Activated naive CD4-positive, alpha-beta T cell treated with anti-CD3 and anti-CD28 coated beads, Interleukin-2, amount 50 U/mL, for 72 hours (primary cell): ENCODE measurements around the gene ITGA1. TPM values are rescaled to one million over a fixed set of nuclear protein-coding genes. Genes with fewer than 3 reads are reported as not detected.

Source experiments
- ATAC-seq, 2 donors: fragments of 150-1000 bp; cut with Tn5 transposase; 2 replicates each; pipeline ENCODE4 v1.10.0; 2021; ENCODE audit warnings: mild to moderate bottlenecking in 2 of 2, moderate library complexity in 2 of 2
- DNase-seq, 2 donors: peaks; one replicate each; pipeline ENCODE4 v3.0.0; 2021 to 2022; ENCODE audit warnings: low spot score in 2 of 2
- H3K27ac Mint-ChIP-seq, 2 donors: one replicate each; pipeline ENCODE4 v1.8.0; 2022; ENCODE audit warnings: mild to moderate bottlenecking in 2 of 2, mixed read lengths in 2 of 2
- H3K36me3 Mint-ChIP-seq, 2 donors: one replicate each; pipeline ENCODE4 v1.8.0; 2022; ENCODE audit warnings: mixed read lengths in 2 of 2
- H3K9me3 Mint-ChIP-seq, 2 donors: one replicate each; pipeline ENCODE4 v1.8.0; 2022; ENCODE audit warnings: mixed read lengths in 2 of 2
- total RNA-seq, 2 donors: library from RNA; stranded (reverse); gene quantifications; one replicate each; pipeline ENCODE4 v1.2.3, GENCODE V29; 2022

ITGA1 gene
- total RNA-seq, 2 donors from 2014 or later: 6.0 TPM

DNA sequence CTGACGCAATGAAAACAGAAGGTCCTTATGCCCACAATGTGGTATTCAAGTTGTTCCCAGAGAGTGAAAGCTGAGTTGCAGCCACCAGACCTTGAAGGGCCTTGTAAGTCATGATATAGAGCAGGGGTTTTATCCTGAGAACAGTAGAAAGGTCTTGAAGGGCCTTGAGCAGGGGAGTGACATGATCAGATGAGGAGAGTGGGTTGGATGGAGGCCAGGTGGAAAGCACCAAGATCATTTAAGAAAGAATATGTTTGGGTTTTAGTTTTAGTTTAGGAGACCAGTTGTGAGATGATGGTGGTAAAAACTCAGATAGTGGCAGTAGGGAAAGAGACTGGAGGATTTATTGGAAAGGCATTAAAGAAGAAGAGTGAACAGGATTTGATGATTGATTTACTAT lies 207.4 kb downstream of the ITGA1 start:
- H3K27ac Mint-ChIP-seq: no peak overlapping the region
- DNase-seq: no peak
- H3K9me3 Mint-ChIP-seq: no peaks in the 10 kb centered on the region
- peaks cover 0 to 10% of the 10 kb centered on the region in 2 donors for H3K36me3 Mint-ChIP-seq
- ATAC-seq: no peak

DNA sequence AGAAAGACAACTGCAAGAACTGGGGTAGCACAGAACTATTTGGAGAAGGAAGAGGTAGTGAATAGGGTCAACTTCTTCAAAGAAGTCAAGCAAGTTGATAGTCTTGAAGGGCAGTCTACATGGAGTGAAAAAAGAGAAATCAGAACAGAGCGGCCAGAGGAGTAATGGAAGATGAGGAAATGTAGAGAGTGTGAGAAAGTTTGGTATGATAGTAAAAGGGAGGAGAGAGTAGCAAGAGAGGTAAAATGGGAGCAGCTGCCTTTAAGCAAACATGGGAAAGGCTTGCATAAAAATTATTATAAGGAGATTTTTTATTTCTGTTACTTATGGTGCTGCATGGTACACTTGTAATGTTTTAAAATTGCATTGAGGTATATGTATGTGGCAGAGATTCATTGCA lies 208.2 kb downstream of the ITGA1 start:
- ATAC-seq (no peak), DNase-seq (no peak)
- H3K27ac Mint-ChIP-seq: no peak overlapping the region
- H3K36me3 Mint-ChIP-seq: peaks cover 0 to 10% of the 10 kb centered on the region in 2 donors
- no peaks in the 10 kb centered on the region for H3K9me3 Mint-ChIP-seq

DNA sequence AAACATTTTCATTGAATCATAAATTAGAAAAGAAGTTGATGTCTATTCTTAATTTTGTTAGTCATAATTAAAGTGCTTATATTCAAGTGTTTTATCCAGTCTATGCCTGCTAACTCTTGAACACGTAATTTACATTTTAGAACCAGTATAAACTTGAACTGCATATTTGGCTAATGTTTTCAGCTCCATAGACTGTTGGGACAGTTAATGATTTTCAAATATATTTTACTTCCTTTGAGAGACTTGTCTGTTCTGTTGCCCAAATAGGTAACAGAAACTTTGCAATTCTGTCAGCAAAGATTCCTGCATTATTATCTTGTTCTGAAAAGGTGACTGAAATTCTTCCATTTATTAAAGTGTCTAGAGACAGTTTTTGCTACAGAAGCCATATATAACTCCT lies 209.3 kb downstream of the ITGA1 start:
- Mint-ChIP-seq H3K36me3 (peaks cover 0 to 10% of the 10 kb centered on the region in 2 donors), H3K9me3 (no peaks in the 10 kb centered on the region)

DNA sequence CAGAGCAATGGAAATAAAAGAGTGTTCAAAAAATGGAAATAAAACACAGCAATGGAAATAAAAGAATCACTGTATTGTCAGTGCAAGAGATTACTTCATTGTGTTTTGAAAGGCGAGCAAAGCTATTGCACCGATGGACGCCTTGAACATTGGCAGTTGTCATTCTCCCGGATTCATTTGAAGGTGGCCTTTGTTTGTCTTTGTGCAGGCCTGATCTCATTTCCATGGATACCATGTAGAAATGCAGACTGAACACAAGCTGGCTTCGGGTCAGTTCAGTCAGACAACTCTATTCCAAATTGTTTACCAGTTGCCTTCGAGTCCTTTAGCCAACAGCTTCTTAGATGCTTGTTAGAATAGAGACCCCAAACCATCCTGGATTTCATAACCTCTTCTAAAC lies 209.7 kb downstream of the ITGA1 start:
- DNase-seq (no peak), ATAC-seq (no peak)
- Mint-ChIP-seq H3K9me3 (no peaks in the 10 kb centered on the region), H3K27ac (no peak overlapping the region), H3K36me3 (peaks cover 0 to 7% of the 10 kb centered on the region in 2 donors)

More for the DNA sequence above, 209.3 kb downstream of the ITGA1 start:
- no peak for DNase-seq
- H3K27ac Mint-ChIP-seq: no peak overlapping the region
- no peak for ATAC-seq

DNA sequence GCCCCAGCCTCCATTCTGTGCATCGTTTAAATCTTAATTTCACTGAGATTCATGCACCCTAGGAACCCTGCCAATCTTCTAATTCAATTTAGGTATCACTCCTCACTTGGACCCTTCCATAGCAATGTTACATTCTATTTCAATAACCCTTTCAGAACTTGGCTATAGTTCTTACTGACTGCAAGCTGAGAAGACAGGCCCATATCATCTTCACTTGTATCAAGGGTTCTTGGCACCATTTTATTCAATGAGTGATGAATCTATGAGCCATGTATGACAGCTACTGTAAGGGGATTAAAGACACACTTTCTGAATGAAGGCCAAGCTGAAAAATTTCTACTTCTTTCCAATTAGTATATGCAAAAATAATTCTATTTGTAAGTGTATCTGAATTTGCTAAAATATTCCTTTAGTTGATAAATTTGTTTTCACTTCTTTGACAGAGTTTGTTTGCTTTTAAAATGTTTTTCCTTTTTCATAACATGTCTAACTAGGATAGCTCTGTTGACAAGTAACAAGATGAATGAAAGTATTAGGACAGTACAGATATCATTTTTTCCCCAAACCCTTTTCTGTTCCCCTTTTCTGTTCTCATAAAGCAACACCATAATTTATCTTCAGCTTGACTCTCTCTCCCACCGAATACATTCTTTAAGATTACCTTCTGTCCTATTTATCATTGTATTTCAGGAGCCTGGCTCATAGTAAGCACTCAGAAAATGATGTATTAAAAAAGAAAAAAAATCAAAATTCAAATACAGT lies 211.0 kb downstream of the ITGA1 start:
- peaks cover 0 to 8% of the 10 kb centered on the region in 2 donors for H3K36me3 Mint-ChIP-seq
- DNase-seq: no peak
- H3K27ac Mint-ChIP-seq: no peak overlapping the region
- peaks cover 0 to 7% of the 10 kb centered on the region in 2 donors for H3K9me3 Mint-ChIP-seq
- peak in 1 of 2 donors; percentile 10 for ATAC-seq

DNA sequence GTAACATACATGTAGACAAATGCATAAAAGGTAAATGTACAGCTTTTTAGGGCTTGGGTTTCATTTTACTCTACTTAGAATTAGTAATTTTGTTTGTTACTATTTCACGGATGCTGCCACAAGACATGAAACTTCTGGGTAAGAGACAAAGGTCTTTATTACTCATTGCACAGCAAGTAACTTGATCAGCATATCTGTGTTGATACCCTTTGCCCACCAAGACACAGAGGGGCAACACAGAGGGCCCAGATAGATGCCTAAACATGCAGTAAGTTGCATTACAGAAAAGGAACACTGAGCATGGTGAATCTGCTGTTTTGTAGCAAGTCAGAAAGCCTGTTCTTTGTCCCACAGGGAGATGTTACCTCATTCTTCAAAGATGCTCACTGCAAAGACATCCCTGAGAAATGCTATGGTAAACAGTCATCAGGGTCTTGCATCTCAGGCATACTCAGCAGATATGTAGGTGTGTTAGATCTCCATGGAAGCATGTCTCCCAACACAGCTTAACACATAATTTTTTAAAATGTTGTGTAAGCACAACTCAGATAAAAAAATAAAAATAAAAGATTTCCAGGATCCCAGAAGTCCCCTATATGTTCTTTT lies 211.7 kb downstream of the ITGA1 start:
- DNase-seq: no peak
- Mint-ChIP-seq H3K9me3 (peaks cover 0 to 7% of the 10 kb centered on the region in 2 donors), H3K36me3 (peaks cover 0 to 15% of the 10 kb centered on the region in 2 donors), H3K27ac (no peak overlapping the region)
- peak in 1 of 2 donors; percentile 90 for ATAC-seq

DNA sequence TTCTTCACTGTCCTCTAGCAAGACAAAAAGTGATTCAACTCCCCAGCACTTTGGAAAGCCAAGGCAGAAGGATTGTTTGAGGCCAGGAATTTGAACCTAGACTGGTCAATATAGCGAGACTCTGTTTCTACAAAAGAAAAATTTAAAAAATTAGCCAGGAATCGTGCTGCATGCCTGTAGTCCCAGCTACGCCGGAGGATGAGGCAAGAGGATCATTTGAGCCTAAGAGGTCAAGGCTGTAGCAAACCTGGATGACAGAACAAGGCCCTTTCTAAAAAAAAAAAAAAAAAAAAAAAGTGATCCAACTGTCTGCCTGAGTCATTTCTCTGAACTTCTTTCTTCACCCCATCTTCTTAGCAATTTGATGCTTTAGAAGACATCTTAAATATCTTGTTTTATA lies 213.8 kb downstream of the ITGA1 start:
- peaks cover 0 to 20% of the 10 kb centered on the region in 2 donors for H3K36me3 Mint-ChIP-seq
- DNase-seq (no peak), ATAC-seq (no peak)
- H3K27ac Mint-ChIP-seq: no peak overlapping the region
- peaks cover 0 to 7% of the 10 kb centered on the region in 2 donors for H3K9me3 Mint-ChIP-seq

DNA sequence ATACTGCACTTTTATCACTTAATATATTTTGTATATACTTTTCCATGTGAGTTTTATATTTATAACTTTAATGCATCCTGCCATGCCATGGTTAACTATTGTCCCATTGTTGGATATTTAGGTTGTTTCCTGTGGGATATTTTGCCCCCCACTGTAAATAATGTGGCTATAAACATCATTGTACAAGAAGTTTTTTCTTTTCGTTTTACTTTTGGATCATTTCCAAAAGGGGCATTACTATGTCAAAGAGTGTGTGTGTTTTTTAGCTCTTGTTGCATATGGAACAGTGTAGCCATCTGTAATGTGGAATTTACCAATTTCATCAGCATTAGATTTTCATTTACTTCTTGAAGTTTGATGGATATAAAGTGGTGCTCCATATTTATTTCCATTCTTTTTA lies 214.8 kb downstream of the ITGA1 start:
- Mint-ChIP-seq H3K36me3 (peaks cover 0 to 20% of the 10 kb centered on the region in 2 donors), H3K9me3 (peaks cover 0 to 7% of the 10 kb centered on the region in 2 donors), H3K27ac (no peak overlapping the region)
- ATAC-seq (no peak), DNase-seq (no peak)

DNA sequence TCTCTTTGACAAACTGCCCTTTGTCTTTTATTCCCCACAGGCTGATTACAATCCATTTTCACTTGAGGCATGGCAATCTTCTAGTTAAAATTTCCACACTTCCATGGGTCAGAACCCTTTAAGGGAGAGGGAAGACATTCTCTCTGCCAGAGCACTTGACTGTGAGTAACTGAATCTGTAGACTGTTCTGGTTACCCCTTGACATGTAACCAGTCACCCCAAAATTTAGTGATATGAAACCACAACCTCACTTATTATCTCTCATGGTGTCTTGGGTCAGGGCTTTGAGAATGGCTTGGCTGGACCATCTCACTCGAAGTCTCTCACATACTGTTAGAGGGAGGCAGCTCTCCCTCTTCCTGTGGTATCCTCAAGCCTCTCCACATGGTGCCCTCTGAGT lies 215.4 kb downstream of the ITGA1 start:
- ATAC-seq: no peak
- H3K9me3 Mint-ChIP-seq: peaks cover 0 to 7% of the 10 kb centered on the region in 2 donors
- no peak for DNase-seq
- H3K27ac Mint-ChIP-seq: no peak overlapping the region
- H3K36me3 Mint-ChIP-seq: peaks cover 0 to 20% of the 10 kb centered on the region in 2 donors

DNA sequence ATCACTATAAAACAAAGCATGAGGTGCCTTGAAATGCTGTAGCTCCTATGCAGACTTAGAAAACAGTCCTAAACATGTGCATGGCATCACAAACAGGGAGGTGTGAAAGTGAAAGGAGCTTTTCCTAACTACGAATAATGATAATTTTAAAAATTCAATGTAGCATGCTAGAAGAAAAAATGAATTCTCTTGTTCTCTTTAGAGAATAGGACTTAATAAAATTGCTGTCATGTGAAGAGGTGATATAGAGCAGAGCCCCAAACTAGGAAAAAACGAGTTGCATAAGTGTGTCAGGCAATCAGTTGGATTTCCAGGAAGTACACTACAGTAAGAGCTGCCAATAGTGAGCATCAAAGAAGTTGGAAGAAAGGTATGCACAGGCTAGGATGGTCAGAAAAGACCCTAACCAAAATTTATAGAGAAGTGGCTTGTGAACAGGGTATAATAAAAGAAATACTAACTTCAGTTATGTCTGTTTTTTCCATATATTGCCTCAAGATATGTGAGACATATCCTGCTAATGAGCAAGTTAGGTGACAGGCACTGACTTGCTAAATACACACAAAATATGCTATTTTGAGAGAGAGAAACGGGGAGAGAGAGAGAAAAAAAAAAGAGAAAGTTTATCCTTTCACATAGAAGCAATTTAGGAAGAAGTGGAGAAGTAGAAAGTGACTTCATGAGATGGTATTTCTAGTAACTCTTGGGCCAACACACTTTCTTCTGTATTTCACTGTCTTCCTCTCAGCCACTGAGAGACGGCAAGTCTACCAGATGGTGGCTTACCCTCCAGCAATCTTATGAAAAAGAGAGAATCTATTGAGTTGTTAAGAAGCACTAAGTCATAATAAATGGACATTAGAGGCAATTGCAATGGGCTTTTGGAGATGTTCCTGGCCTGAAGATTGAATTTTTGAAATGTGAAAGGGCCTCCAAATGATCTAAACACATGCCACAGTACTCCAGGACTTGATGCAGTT lies 219.5 kb downstream of the ITGA1 start:
- peaks cover 0 to 20% of the 10 kb centered on the region in 2 donors for H3K36me3 Mint-ChIP-seq
- H3K9me3 Mint-ChIP-seq: peaks cover 0 to 7% of the 10 kb centered on the region in 2 donors
- no peak for ATAC-seq
- peak overlapping the region; percentile 58 to 78 for H3K27ac Mint-ChIP-seq
- DNase-seq: no peak

DNA sequence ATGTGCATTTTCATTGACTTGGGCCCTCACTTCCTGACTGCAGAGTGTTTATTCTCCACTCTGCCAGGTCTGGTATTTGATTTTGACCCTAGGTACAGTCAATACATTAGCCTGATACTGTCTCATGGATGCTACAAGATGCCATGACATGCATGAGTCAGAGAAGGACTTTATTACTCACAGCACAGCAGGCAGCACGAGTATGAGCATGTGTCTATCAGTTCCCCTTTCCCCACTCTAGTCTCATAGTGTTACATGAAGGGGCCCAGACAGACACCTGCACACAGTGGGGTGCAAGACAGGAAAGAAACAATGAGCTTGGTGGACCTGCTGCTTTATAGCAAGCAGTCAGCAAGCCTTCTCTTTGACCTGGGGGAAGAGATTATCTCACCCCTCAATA lies 221.0 kb downstream of the ITGA1 start:
- ATAC-seq: peak; percentile 89
- peak overlapping the region; percentile 78 to 93 for H3K27ac Mint-ChIP-seq
- peak in 1 of 2 donors; percentile 56 for DNase-seq
- H3K36me3 Mint-ChIP-seq: peaks cover 0 to 18% of the 10 kb centered on the region in 2 donors
- H3K9me3 Mint-ChIP-seq: no peaks in the 10 kb centered on the region

Other genes with a start within 250 kb of the ITGA1 start
- gene PELO, start within 50 bp of the ITGA1 start, total RNA-seq: 10 to 100 TPM; 17.5 to 23.0 TPM
- gene ITGA2, start 201.4 kb downstream of the ITGA1 start, total RNA-seq: 1 to 10 TPM in 1 of 2 donors, under 1 TPM in 1; 0.77 to 3.1 TPM